GM15510 (cell line): ENCODE measurements around the gene NLGN2.

ENCODE experiments used
- POLR2A ChIP-seq: IDR thresholded peaks from 3 replicates; pipeline ENCODE4 v1.6.1; 2011; ENCODE audit warnings: borderline replicate concordance; ENCODE audit not compliant: insufficient read length; ENCODE audit errors: extremely low read depth

The NLGN2 gene

GRCh38 chr17:7405350-7406234 is 2.1 kb upstream of the NLGN2 start:
- TF ChIP-seq POLR2A: no peak

- no peak for TF ChIP-seq POLR2A
Observed at GRCh38 chr17:7406235-7406825, 1.3 kb upstream of the NLGN2 start.

GRCh38 chr17:7407082-7407481 is 563 bp upstream of the NLGN2 start:
- TF ChIP-seq POLR2A: no peak

GRCh38 chr17:7408252-7408727 is 645 bp downstream of the NLGN2 start:
- TF ChIP-seq POLR2A: no peak

GRCh38 chr17:7408863-7409262 is 1.2 kb downstream of the NLGN2 start:
- TF ChIP-seq POLR2A: no peak

- TF ChIP-seq POLR2A: no peak
Observed at GRCh38 chr17:7409716-7410115, 2.1 kb downstream of the NLGN2 start.

GRCh38 chr17:7410634-7411426 is 3.2 kb downstream of the NLGN2 start:
- TF ChIP-seq POLR2A: no peak

- TF ChIP-seq POLR2A: no peak
Observed at GRCh38 chr17:7411427-7411750, 3.7 kb downstream of the NLGN2 start.

- TF ChIP-seq POLR2A: no peak
Observed at GRCh38 chr17:7413346-7413985, 5.8 kb downstream of the NLGN2 start.

GRCh38 chr17:7414837-7415236 is 7.2 kb downstream of the NLGN2 start:
- no peak for TF ChIP-seq POLR2A

- TF ChIP-seq POLR2A: no peak
Observed at GRCh38 chr17:7415784-7416183, 8.1 kb downstream of the NLGN2 start.

GRCh38 chr17:7416323-7416722 is 8.7 kb downstream of the NLGN2 start:
- no peak for TF ChIP-seq POLR2A

- no peak for TF ChIP-seq POLR2A
Observed at GRCh38 chr17:7417056-7417655, 9.5 kb downstream of the NLGN2 start.

GRCh38 chr17:7418472-7419152 is 11.0 kb downstream of the NLGN2 start:
- TF ChIP-seq POLR2A: no peak

GRCh38 chr17:7419819-7420610 is 12.4 kb downstream of the NLGN2 start, which contains the start of gene SPEM1:
Gene SPEM1 (plus strand): TSS chr17:7420324. CDS start chr17:7420385, 61 bp downstream.
- no peak for TF ChIP-seq POLR2A
